K562 (cell line): ENCODE data around the gene SLC35D2. TPM values are rescaled to one million over a fixed set of nuclear protein-coding genes. Genes with fewer than 3 reads are reported as not detected.
A peak's percentile ranks its signal among the peaks of the same experiment; 100 is the strongest.

Source experiments
- ATAC-seq: fragments of 200-7000 bp; cut with Tn5 transposase; 3 replicates; pipeline ENCODE4 v1.9.1; 2020; ENCODE audit warnings: moderate library complexity
- BruUV-seq: library from RNA; stranded (reverse); fragments of 400-500 nt; replicated peaks from 2 replicates; lab custom pipeline; 2021; lab: Mats Ljungman, UMichigan
- CTCF ChIA-PET: fragments of 300-600 bp; formaldehyde crosslinking; extraction: SDS; loops from one replicate; lab custom pipeline; 2021; ENCODE audit warnings: low intra/inter-chr PET ratio; lab: Yijun Ruan, JAX
- POLR2A ChIA-PET: fragments of 300-600, 350-650 bp; sonication (Branson Sonifier 250); formaldehyde crosslinking; extraction: SDS; loops from one replicate; lab custom pipeline; 2021; ENCODE audit warnings: antibody characterized with exemption, inconsistent platforms; lab: Yijun Ruan, JAX
- DNase-seq, 4 experiments: peaks; one replicate each; pipeline versions ENCODE4 v3.0.0 to v3.0.0-alpha.2; 2011 to 2018; ENCODE audit warnings: low spot score in 3 of 4, mixed read lengths in 3 of 4; ENCODE audit errors: extremely low read depth in 1 of 4
- FAIRE-seq: peaks from 2 replicates; lab custom pipeline; 2011; peaks lifted over from hg19 to GRCh38; lab: Jason Lieb, UNC
- H2AFZ ChIP-seq: 2 replicates; pipeline ENCODE4 v1.6.0; 2011; ENCODE audit warnings: low read depth, low read length, control low read depth, inconsistent platforms
- H3K27ac ChIP-seq: fragments of 200-600 bp; 3 replicates; pipeline ENCODE4 v1.8.0; 2011; ENCODE audit warnings: low read depth, mild to moderate bottlenecking, control low read depth, inconsistent platforms, low read length, moderate library complexity, mixed read lengths; ENCODE audit errors: extremely low read depth
- H3K27me3 ChIP-seq, 2 experiments: fragments of 300-600 bp in 1 of 2; 2 replicates in 1 of 2; 3 replicates in 1 of 2; pipeline versions ENCODE4 v1.6.0 to v1.8.0; 2011; ENCODE audit warnings: inconsistent platforms in 2 of 2, low read length in 2 of 2, mild to moderate bottlenecking in 1 of 2, mixed read lengths in 1 of 2, moderate library complexity in 1 of 2; ENCODE audit not compliant: control insufficient read depth in 2 of 2, insufficient read depth in 2 of 2
- H3K36me3 ChIP-seq: fragments of 300-600 bp; 3 replicates; pipeline ENCODE4 v1.8.0; 2011; ENCODE audit warnings: mild to moderate bottlenecking, low read length, inconsistent platforms; ENCODE audit not compliant: control insufficient read depth, insufficient read depth
- H3K4me1 ChIP-seq, 2 experiments: fragments of 200-600 bp in 1 of 2; replicated peaks in 1 of 2; 2 replicates in 1 of 2; 3 replicates in 1 of 2; pipeline versions ENCODE4 v1.5.1 to v1.8.0; 2011; ENCODE audit warnings: inconsistent platforms in 2 of 2, low read length in 2 of 2, mild to moderate bottlenecking in 1 of 2, mixed read lengths in 1 of 2, moderate library complexity in 1 of 2; ENCODE audit not compliant: control insufficient read depth in 2 of 2, insufficient read depth in 2 of 2
- H3K4me2 ChIP-seq: 2 replicates; pipeline ENCODE4 v1.6.1; 2011; ENCODE audit warnings: low read length, control low read depth, inconsistent platforms, mixed read lengths; ENCODE audit not compliant: insufficient read depth
- H3K4me3 ChIP-seq: fragments of 200-600 bp; sonication (generic), shearing (Covaris generic); 2 replicates; pipeline ENCODE4 v1.5.1; 2016; ENCODE audit warnings: control low read depth, inconsistent platforms
- H3K79me2 ChIP-seq: fragments of 200-600 bp; 3 replicates; pipeline ENCODE4 v1.8.0; 2011; ENCODE audit warnings: low read length, inconsistent platforms; ENCODE audit not compliant: control insufficient read depth, insufficient read depth
- H3K9ac ChIP-seq, 2 experiments: 2 replicates each; pipeline versions ENCODE4 v1.6.0 to v1.6.1; 2011; ENCODE audit warnings: low read depth in 2 of 2, low read length in 2 of 2, control low read depth in 1 of 2, inconsistent platforms in 1 of 2, mild to moderate bottlenecking in 1 of 2, mixed read lengths in 1 of 2; ENCODE audit not compliant: insufficient read depth in 1 of 2
- H3K9me1 ChIP-seq: one replicate; pipeline ENCODE4 v1.6.0; 2011; ENCODE audit warnings: inconsistent platforms, mild to moderate bottlenecking, low read length, moderate library complexity; ENCODE audit not compliant: control insufficient read depth, insufficient read depth
- H3K9me3 ChIP-seq: replicated peaks from 2 replicates; pipeline ENCODE4 v1.5.1; 2011; ENCODE audit warnings: low read depth, low read length, inconsistent platforms; ENCODE audit not compliant: control insufficient read depth, insufficient read depth
- H4K20me1 ChIP-seq: replicated peaks from 2 replicates; pipeline ENCODE4 v1.6.1; 2011; ENCODE audit warnings: low read length, inconsistent platforms, mixed read lengths; ENCODE audit not compliant: control insufficient read depth, insufficient read depth
- CHD2 ChIP-seq: IDR thresholded peaks from 2 replicates; pipeline ENCODE4 v1.6.1; 2011; ENCODE audit warnings: low read depth, low read length
- ESRRA ChIP-seq: fragments of 450-650 bp; IDR thresholded peaks from 2 replicates; pipeline ENCODE4 v1.6.1; 2014; ENCODE audit warnings: low read depth, mild to moderate bottlenecking, moderate library complexity, borderline replicate concordance
- ETV1 ChIP-seq: fragments of 450-650 bp; conservative IDR thresholded peaks from 2 replicates; pipeline ENCODE4 v1.6.1; 2016; ENCODE audit warnings: missing genetic modification characterization, control low read depth, low read depth, missing compliant biosample characterization
- HEY1 ChIP-seq: fragments of 250-450 bp; sonication (Bioruptor Pico); IDR thresholded peaks from 2 replicates; pipeline ENCODE4 v1.5.0; 2020; ENCODE audit warnings: mild to moderate bottlenecking, moderate library complexity, borderline replicate concordance
- HMG20A ChIP-seq: fragments of 450-650 bp; formaldehyde crosslinking; conservative IDR thresholded peaks from 2 replicates; pipeline ENCODE4 v1.4.0; 2020; ENCODE audit warnings: mild to moderate bottlenecking, mixed read lengths
- KDM5B ChIP-seq: fragments of 200-600 bp; sonication (generic); IDR thresholded peaks from 2 replicates; pipeline ENCODE4 v1.6.1; 2012; ENCODE audit warnings: low read depth, mild to moderate bottlenecking, moderate library complexity, low read length, control low read depth, inconsistent platforms; ENCODE audit not compliant: insufficient replicate concordance
- POLR2AphosphoS5 ChIP-seq: IDR thresholded peaks from 2 replicates; pipeline ENCODE4 v1.6.1; 2011; ENCODE audit warnings: mild to moderate bottlenecking, low read depth, low read length, moderate library complexity; ENCODE audit not compliant: control insufficient read depth, insufficient read depth
- RB1 ChIP-seq: fragments of 450-650 bp; IDR thresholded peaks from 2 replicates; pipeline ENCODE4 v1.6.1; 2017; ENCODE audit warnings: low read depth, mild to moderate bottlenecking
- SNRNP70 ChIP-seq: fragments of 200-400 bp; formaldehyde crosslinking; optimal IDR thresholded peaks from 2 replicates; pipeline ENCODE3; 2017; ENCODE audit warnings: low read depth, low read length
- SRSF9 ChIP-seq: fragments of 200-400 bp; formaldehyde crosslinking; IDR thresholded peaks from 2 replicates; pipeline ENCODE4 v1.6.1; 2017; ENCODE audit warnings: low read depth, low read length, borderline replicate concordance
- TRIM25 ChIP-seq: fragments of 450-650 bp; IDR thresholded peaks from 2 replicates; pipeline ENCODE4 v1.7.0; 2016; ENCODE audit warnings: borderline replicate concordance
- ZHX1 ChIP-seq: fragments of 150-350 bp; conservative IDR thresholded peaks from 2 replicates; pipeline ENCODE4 v1.6.1; 2014; ENCODE audit warnings: low read length
- ZNF280A ChIP-seq: fragments of 450-650 bp; IDR thresholded peaks from 2 replicates; pipeline ENCODE4 v1.6.1; 2018; ENCODE audit warnings: mild to moderate bottlenecking, low read depth; ENCODE audit not compliant: partially characterized antibody
- ZSCAN29 ChIP-seq: fragments of 450-650 bp; IDR thresholded peaks from 2 replicates; pipeline ENCODE4 v1.6.1; 2017
- ZZZ3 ChIP-seq: fragments of 450-650 bp; IDR thresholded peaks from 2 replicates; pipeline ENCODE4 v1.6.1; 2016; ENCODE audit warnings: antibody characterized with exemption, mild to moderate bottlenecking, moderate library complexity
- WGBS: fragments of 100-300 bp; shearing (Covaris generic); methylation state at CpG from one replicate; pipeline ENCODE4 v1.1.6; 2016; ENCODE audit warnings: low coverage, mixed read lengths; ENCODE audit not compliant: insufficient coverage; ENCODE audit errors: missing lambda C conversion rate; 5-methylcytosine and 5-hydroxymethylcytosine counted together
- in situ Hi-C: fragments of 300-500 bp; cut with MboI; formaldehyde crosslinking; loops from 4 replicates; pipeline ENCODE4 v1.15.0; 2018; ENCODE audit warnings: inconsistent platforms, mixed read lengths
- intact Hi-C: fragments of 100-400 bp; cut with micrococcal nuclease; formaldehyde crosslinking; loops from 2 replicates; pipeline ENCODE4 v1.14.2; 2022
- polyA plus RNA-seq, 8 experiments: library from polyadenylated mRNA; depleted of rRNA in 4 of 8; stranded (reverse) in 5 of 8; unstranded in 3 of 8; fragments of >200 nt; fragmentation: Nextera tagmentation in 2 of 8; fragmentation: Illumina TruSeq in 1 of 8; extraction: Ambion mirVana in 2 of 8; extraction: Trizol in 1 of 8; gene quantifications; 2 replicates each; pipeline versions ENCODE4 v1.2.1 to v1.2.3, GENCODE V29; 2011 to 2014; ENCODE audit warnings: inconsistent platforms in 1 of 8, missing spikeins in 1 of 8
- total RNA-seq, 7 experiments: library from RNA; depleted of rRNA in 6 of 7; stranded (reverse); fragments of >200 nt in 6 of 7; fragmentation: Illumina TruSeq in 2 of 7; extraction: Trizol in 2 of 7; gene quantifications; 2 replicates each; pipeline versions ENCODE4 v1.2.1 to v1.2.3, GENCODE V29; 2011 to 2021; ENCODE audit warnings: low replicate concordance in 1 of 7

Gene SLC35D2
- total and polyA plus RNA-seq, 9 of the 15 experiments (the other 6 are each of a cell fraction or from before 2014, with no cell fraction given), result 2.9 to 14.9 (median 11.7) TPM

GRCh38 chr9:96417051-96417586 lies 33.6 kb upstream of the SLC35D2 start:
- Histone ChIP-seq H3K9me3 (no peaks in the 10 kb centered on the region), H3K4me1 (peaks cover 23 to 24% of the 10 kb centered on the region in 2 experiments; a peak in 3 of 5 replicates), H3K4me3 (peak overlapping the region; percentile 95), H3K27me3 (no peaks in the 10 kb centered on the region), H4K20me1 (peaks cover 16% of the 10 kb centered on the region), H3K9me1 (no peaks in the 10 kb centered on the region), H3K36me3 (peaks cover 23% of the 10 kb centered on the region; the same call in 2 of the 3 replicates), H3K9ac (peak overlapping the region; percentile 79 to 91), H3K79me2 (peaks cover 69% of the 10 kb centered on the region), H3K27ac (peak overlapping the region; percentile 100), H2AFZ (peak overlapping the region; percentile 57; the same call in 1 of the 2 replicates), H3K4me2 (peak overlapping the region; percentile 98)
- WGBS, result 0% methylated on average over 26 of the region's 50 CpGs
- BruUV-seq, result no TSS peak
- POLR2A ChIA-PET, result interaction anchor here (0.6 to 0.8 kb wide), 2 partner anchors 195 to 238 kb away, joined by 3 read pairs; partner anchors contain the start of gene PRXL2C
- FAIRE-seq (no peak), DNase-seq (peak; percentile 87 to 94 (median 94)), ATAC-seq (peak; percentile 2; the same call in 2 of the 3 replicates)
- in situ Hi-C loops, result no loop called here
- CTCF ChIA-PET, result no interaction called here
- intact Hi-C loops, result loop anchor here (5.0 to 10.0 kb wide), 2 partner anchors 75 to 92 kb away; no protein-coding TSS in a partner anchor
- no peak for TF ChIP-seq TRIM25
- no peak; the same call in 1 of the 2 replicates for TF ChIP-seq ESRRA
- no peak for TF ChIP-seq CHD2
- TF ChIP-seq ZSCAN29, result no peak
- peak; percentile 30; the same call in 1 of the 2 replicates for TF ChIP-seq POLR2AphosphoS5
- 0 out of 2 replicates have a peak, but pooled peaks have one; percentile 27 for TF ChIP-seq ETV1 (tag)
- no peak for TF ChIP-seq HEY1
- TF ChIP-seq ZHX1, result no peak
- TF ChIP-seq SRSF9, result no peak
- TF ChIP-seq SNRNP70, result no peak
- no peak for TF ChIP-seq ZZZ3
- peak; percentile 39 for TF ChIP-seq KDM5B
- no peak for TF ChIP-seq HMG20A (CRISPR knock-in tag)
- TF ChIP-seq ZNF280A, result no peak
- TF ChIP-seq RB1, result peak; percentile 93
